Cardiac muscle cell (in vitro differentiated cells and primary cell): ENCODE measurements around the gene TMEM187. TPM values are rescaled to one million over a fixed set of nuclear protein-coding genes. Genes with fewer than 3 reads are reported as not detected.

Source experiments
- DNase-seq, 2 donors: peaks; one replicate each; pipeline versions ENCODE4 v3.0.0 to v3.0.0-alpha.2; 2010 to 2017; ENCODE audit warnings: low read depth in 1 of 2, low spot score in 1 of 2
- H3K27ac ChIP-seq: fragments of 200-600 bp; sonication (generic); 2 replicates; pipeline ENCODE4 v1.5.1; 2016
- H3K27me3 ChIP-seq: fragments of 200-600 bp; sonication (generic); 2 replicates; pipeline ENCODE4 v1.6.0; 2016; ENCODE audit warnings: control low read depth
- H3K36me3 ChIP-seq: fragments of 200-600 bp; sonication (generic); 2 replicates; pipeline ENCODE4 v1.5.1; 2016; ENCODE audit warnings: control low read depth
- H3K4me1 ChIP-seq: fragments of 200-600 bp; sonication (generic); 2 replicates; pipeline ENCODE4 v1.8.1; 2017; ENCODE audit warnings: low read depth, mild to moderate bottlenecking, mixed run types
- H3K4me3 ChIP-seq: fragments of 200-600 bp; sonication (generic); 2 replicates; pipeline ENCODE4 v1.5.1; 2016; ENCODE audit warnings: mild to moderate bottlenecking
- H3K9me3 ChIP-seq: fragments of 200-600 bp; sonication (generic); 2 replicates; pipeline ENCODE4 v1.5.1; 2017; ENCODE audit warnings: low read depth, mild to moderate bottlenecking, control low read depth
- polyA plus RNA-seq: library from polyadenylated mRNA; unstranded; fragments of >200 nt; fragmentation: Nextera tagmentation; extraction: Ambion mirVana; gene quantifications from 2 replicates; pipeline ENCODE4 v1.2.1, GENCODE V29; 2016
- total RNA-seq: library from RNA; depleted of rRNA; stranded (reverse); fragments of >200 nt; gene quantifications from 2 replicates; pipeline ENCODE4 v1.2.3, GENCODE V29; 2016
- TF ChIP-seq, protein P1 (sequence below): IDR thresholded peaks from 2 replicates; pipeline ENCODE4 v1.5.1; 2012; ENCODE audit warnings: low read depth, mild to moderate bottlenecking, low read length

The TMEM187 gene
- total and polyA plus RNA-seq, 2 experiments from 2014 or later = 12.9 TPM

DNA sequence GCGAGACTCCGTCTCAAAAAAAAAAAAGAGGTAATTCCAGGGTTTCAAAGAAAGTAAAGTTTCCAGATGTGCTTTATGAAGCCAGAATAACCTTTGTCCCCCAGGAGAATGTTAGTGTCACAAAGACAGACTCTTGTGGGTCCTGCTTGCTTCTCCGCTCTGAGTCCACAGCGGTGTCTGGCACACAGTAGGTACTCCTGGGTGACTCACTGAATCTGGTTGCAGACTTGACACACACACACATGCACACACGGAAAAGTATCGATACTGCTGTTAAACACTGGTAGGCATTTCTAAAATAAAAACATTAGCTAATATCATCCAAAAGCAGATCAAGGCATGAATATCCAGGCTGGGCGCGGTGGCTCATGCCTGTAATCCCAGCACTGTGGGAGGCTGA is 22.9 kb downstream of the TMEM187 start:
- H3K9me3 ChIP-seq = no peaks in the 10 kb centered on the region
- no peaks in the 10 kb centered on the region for H3K36me3 ChIP-seq
- no peak overlapping the region for H3K27ac ChIP-seq
- no peak overlapping the region for H3K4me3 ChIP-seq
- H3K27me3 ChIP-seq = no peaks in the 10 kb centered on the region
- TF ChIP-seq, protein P1, sequence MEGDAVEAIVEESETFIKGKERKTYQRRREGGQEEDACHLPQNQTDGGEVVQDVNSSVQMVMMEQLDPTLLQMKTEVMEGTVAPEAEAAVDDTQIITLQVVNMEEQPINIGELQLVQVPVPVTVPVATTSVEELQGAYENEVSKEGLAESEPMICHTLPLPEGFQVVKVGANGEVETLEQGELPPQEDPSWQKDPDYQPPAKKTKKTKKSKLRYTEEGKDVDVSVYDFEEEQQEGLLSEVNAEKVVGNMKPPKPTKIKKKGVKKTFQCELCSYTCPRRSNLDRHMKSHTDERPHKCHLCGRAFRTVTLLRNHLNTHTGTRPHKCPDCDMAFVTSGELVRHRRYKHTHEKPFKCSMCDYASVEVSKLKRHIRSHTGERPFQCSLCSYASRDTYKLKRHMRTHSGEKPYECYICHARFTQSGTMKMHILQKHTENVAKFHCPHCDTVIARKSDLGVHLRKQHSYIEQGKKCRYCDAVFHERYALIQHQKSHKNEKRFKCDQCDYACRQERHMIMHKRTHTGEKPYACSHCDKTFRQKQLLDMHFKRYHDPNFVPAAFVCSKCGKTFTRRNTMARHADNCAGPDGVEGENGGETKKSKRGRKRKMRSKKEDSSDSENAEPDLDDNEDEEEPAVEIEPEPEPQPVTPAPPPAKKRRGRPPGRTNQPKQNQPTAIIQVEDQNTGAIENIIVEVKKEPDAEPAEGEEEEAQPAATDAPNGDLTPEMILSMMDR = no peak
- H3K4me1 ChIP-seq = no peaks in the 10 kb centered on the region
- DNase-seq = no peak

DNA sequence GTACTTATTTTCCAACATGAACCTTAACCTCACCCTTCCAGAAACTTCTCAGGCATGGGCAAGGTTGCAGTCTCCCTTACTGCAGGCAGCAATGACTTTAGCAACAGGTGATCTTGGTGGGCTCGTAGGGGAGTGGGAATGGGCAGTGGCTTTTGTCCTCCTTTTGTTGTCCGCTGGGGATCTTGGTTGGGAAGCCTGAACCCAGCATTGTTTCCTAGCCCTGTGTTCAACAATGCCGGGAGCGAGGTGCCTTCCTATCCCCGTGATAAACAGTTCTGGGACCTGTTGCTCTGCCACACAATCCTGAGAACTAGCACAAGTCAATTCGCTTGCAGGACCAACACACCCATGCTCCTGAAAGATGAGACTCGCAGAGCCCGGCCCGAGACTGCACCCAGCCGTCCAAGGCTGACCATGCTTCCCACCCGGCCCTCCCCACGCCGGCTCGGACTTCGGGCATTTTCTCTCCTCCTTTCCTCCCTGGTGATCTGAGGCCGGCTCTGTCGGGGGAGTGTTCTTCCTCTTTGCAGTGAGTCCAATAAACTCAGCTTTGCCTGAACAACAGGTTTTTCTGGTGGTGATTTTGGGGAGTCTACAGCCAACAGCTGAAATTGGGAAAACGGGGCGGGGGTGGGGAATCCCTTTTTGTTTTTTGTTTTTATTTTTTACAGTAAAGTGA is 26.9 kb downstream of the TMEM187 start:
- H3K4me3 ChIP-seq = no peak overlapping the region
- no peaks in the 10 kb centered on the region for H3K9me3 ChIP-seq
- TF ChIP-seq, protein P1 = no peak
- no peak for DNase-seq
- H3K4me1 ChIP-seq = no peaks in the 10 kb centered on the region
- no peaks in the 10 kb centered on the region for H3K36me3 ChIP-seq
- no peak overlapping the region for H3K27ac ChIP-seq
- no peaks in the 10 kb centered on the region for H3K27me3 ChIP-seq

DNA sequence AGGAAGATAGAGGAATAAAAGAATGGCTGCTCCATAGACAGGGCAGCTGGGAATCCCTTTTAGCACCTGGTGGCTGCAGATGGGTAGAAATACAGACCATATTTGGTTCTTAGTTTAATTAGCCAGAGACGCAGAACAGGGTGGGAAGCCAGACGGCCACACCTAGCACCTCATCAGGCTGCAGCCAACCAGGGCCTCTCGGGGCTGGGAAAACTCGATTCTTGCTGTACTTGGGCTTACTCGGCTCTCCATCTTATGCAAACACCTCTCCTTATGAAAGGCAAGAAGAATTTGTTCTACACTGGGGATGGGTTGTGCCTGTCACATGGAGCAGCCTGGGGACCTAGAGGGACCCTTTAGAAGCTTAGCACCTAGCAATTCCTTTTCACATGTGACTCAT is 27.5 kb downstream of the TMEM187 start:
- H3K9me3 ChIP-seq = no peaks in the 10 kb centered on the region
- no peaks in the 10 kb centered on the region for H3K4me1 ChIP-seq
- no peaks in the 10 kb centered on the region for H3K27me3 ChIP-seq
- H3K27ac ChIP-seq = no peak overlapping the region
- H3K36me3 ChIP-seq = no peaks in the 10 kb centered on the region
- DNase-seq = no peak
- TF ChIP-seq, protein P1 = no peak
- no peak overlapping the region for H3K4me3 ChIP-seq

DNA sequence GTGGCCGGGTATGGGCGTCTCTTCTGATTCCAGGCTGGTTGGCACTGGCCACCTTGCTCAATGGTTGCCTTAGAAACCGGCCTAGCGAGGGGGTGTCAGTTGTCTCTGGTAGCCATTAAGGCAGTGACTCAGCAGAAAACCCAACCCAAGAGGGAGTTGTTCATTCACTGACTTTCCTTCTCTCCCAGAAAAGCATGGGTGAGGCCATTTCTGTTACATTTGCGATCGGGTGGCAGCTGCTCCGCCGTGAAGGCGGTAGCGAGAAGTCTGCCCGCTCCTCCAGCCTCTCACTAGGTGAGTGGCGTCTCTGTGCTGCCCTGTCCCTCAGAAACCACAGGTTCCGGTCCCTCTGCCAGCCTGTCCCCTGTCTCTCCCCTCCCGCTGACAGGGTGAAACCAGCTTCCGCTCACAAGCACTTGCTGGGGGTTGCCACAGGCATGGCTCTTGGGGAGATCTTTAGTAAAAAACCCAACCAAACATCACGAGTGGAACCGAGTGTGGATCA is 29.7 kb downstream of the TMEM187 start:
- Histone ChIP-seq H3K27me3 (no peaks in the 10 kb centered on the region), H3K27ac (no peak overlapping the region), H3K4me3 (no peak overlapping the region), H3K36me3 (no peaks in the 10 kb centered on the region), H3K4me1 (no peaks in the 10 kb centered on the region), H3K9me3 (no peaks in the 10 kb centered on the region)
- peak in 1 of 2 donors; percentile 44 for DNase-seq
- TF ChIP-seq, protein P1 = no peak

DNA sequence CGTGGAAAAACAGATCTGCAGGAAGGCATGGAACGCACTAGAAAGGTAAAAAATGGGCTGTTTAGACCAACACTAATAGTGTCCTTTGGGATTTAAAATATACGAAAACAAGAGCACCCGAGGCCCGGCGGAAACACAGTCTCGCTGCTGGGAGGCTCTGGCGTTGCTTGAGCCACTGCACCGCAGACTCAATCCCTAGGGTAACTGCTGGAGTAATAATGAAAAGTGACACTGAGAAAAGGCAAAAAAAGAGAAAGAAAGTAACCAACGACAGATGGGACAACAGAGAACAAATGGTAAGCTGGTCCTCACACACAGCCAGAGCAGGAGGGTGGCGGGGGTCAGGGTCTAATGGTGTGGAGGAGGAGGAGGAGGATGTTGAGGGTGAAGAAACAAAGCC is 31.8 kb downstream of the TMEM187 start:
- TF ChIP-seq, protein P1 = no peak
- no peak overlapping the region for H3K27ac ChIP-seq

More for the DNA sequence above, 31.8 kb downstream of the TMEM187 start:
- DNase-seq = no peak
- H3K4me1 ChIP-seq = no peaks in the 10 kb centered on the region
- H3K27me3 ChIP-seq = no peaks in the 10 kb centered on the region
- H3K36me3 ChIP-seq = no peaks in the 10 kb centered on the region
- no peak overlapping the region for H3K4me3 ChIP-seq
- no peaks in the 10 kb centered on the region for H3K9me3 ChIP-seq
